ENCODE results near the gene PCSK6. TPM values are rescaled to one million over a fixed set of nuclear protein-coding genes. Genes with fewer than 3 reads are reported as not detected.

The PCSK6 gene
- total RNA-seq, 1 donor from 2014 or later = 1.9 TPM

DNA sequence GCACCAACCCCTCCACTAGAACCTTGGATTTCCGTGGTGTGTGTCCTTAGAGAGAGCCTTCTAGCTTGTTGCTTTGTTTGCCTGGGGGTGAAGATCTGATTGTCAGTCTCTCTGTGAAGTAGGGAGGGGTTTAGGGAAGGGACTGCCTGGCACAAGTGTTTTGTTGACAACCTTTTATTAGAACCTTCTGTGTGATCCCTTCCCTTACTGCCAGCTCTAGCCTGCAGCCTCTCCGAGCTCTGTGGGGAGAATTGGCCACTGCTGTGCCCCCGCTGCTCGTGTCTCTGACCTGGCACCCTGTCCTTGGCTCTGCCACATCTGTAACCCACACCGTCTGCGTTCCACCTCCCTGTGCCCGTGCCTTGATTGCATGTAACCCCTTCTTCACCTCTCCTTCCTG is 30.9 kb upstream of the PCSK6 start:
- Mint-ChIP-seq H3K27me3 (ENCODE audit: low read depth) (peaks cover 17% of the 10 kb centered on the region), H3K4me1 (ENCODE audit: low read depth) (peaks cover 6% of the 10 kb centered on the region), H3K4me3 (ENCODE audit: low read depth) (no peak overlapping the region), H3K36me3 (ENCODE audit: low read depth) (no peaks in the 10 kb centered on the region), H3K27ac (no peak overlapping the region), H3K9me3 (peaks cover 37% of the 10 kb centered on the region)
- peak; percentile 0 for DNase-seq (ENCODE audit: low spot score)
- intact Hi-C loops (cut with micrococcal nuclease) = no loop called here

DNA sequence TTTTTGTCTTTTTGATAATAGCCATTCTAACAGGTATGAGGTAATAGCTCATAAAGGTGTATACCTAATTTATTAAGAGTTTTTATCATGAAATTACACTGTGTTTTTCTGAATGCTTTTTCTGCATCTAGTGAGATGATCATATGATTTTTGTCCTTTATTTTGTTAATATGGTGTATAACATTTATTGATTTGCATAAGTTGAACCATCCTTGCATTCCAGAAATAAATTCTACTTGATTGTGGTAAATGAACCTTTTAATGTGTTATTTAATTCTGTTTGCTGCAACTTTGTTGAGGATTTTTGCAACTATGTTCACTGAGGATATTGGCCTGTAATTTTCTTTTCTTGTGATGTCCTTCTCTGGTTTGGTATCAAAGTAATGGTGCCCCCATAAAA is 28.0 kb upstream of the PCSK6 start:
- no peak for DNase-seq (ENCODE audit: low spot score)
- no peak overlapping the region for H3K4me3 Mint-ChIP-seq (ENCODE audit: low read depth)
- H3K9me3 Mint-ChIP-seq = peaks cover 42% of the 10 kb centered on the region
- H3K4me1 Mint-ChIP-seq (ENCODE audit: low read depth) = peaks cover 6% of the 10 kb centered on the region
- H3K36me3 Mint-ChIP-seq (ENCODE audit: low read depth) = no peaks in the 10 kb centered on the region
- peaks cover 15% of the 10 kb centered on the region for H3K27me3 Mint-ChIP-seq (ENCODE audit: low read depth)
- no peak overlapping the region for H3K27ac Mint-ChIP-seq
- intact Hi-C loops (cut with micrococcal nuclease) = no loop called here

DNA sequence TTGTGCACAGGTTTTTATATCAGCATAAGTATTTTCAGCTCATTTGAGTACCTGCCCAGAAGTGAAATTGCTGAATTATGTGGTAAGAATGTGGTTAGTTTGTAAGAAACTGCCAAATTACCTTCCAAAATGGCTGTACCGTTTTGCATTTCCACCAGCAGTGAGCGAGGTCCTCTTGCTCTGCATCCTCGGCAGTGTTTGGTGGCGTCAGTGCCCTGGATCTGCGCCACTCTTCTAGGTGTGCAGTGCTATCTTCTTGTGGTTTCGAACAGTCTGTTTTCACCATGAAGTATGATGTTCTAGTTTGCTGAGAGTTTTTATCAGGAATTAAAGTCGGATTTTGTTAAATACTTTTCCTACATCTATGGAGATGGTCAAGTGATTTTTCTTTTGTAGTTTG is 24.8 kb upstream of the PCSK6 start:
- Mint-ChIP-seq H3K36me3 (ENCODE audit: low read depth) (no peaks in the 10 kb centered on the region), H3K4me3 (ENCODE audit: low read depth) (no peak overlapping the region), H3K27ac (no peak overlapping the region), H3K9me3 (peaks cover 34% of the 10 kb centered on the region), H3K4me1 (ENCODE audit: low read depth) (no peaks in the 10 kb centered on the region), H3K27me3 (ENCODE audit: low read depth) (peaks cover 17% of the 10 kb centered on the region)
- peak; percentile 3 for DNase-seq (ENCODE audit: low spot score)
- intact Hi-C loops (cut with micrococcal nuclease) = no loop called here

DNA sequence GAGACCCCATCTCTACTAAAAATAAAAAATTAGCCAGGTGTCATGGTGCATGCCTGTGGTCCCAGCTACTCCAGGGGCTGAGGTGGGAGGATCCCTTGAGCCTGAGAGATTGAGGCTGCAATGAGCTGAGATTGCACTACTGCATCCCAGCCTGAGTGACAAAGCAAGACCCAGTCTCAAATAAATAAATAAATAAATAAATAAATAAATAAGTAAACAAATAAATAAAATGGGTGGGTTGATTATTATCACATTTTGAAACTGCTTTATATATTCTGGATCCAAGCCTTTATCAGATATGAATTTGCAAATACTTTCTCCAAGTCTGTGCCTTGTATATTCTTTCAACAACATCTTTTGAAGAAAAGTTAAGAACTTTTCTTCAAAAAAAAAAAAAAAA is 22.2 kb upstream of the PCSK6 start:
- Mint-ChIP-seq H3K27ac (no peak overlapping the region), H3K9me3 (peaks cover 16% of the 10 kb centered on the region), H3K27me3 (ENCODE audit: low read depth) (peaks cover 24% of the 10 kb centered on the region), H3K4me3 (ENCODE audit: low read depth) (no peak overlapping the region), H3K4me1 (ENCODE audit: low read depth) (no peaks in the 10 kb centered on the region), H3K36me3 (ENCODE audit: low read depth) (no peaks in the 10 kb centered on the region)
- no peak for DNase-seq (ENCODE audit: low spot score)
- intact Hi-C loops (cut with micrococcal nuclease) = no loop called here

DNA sequence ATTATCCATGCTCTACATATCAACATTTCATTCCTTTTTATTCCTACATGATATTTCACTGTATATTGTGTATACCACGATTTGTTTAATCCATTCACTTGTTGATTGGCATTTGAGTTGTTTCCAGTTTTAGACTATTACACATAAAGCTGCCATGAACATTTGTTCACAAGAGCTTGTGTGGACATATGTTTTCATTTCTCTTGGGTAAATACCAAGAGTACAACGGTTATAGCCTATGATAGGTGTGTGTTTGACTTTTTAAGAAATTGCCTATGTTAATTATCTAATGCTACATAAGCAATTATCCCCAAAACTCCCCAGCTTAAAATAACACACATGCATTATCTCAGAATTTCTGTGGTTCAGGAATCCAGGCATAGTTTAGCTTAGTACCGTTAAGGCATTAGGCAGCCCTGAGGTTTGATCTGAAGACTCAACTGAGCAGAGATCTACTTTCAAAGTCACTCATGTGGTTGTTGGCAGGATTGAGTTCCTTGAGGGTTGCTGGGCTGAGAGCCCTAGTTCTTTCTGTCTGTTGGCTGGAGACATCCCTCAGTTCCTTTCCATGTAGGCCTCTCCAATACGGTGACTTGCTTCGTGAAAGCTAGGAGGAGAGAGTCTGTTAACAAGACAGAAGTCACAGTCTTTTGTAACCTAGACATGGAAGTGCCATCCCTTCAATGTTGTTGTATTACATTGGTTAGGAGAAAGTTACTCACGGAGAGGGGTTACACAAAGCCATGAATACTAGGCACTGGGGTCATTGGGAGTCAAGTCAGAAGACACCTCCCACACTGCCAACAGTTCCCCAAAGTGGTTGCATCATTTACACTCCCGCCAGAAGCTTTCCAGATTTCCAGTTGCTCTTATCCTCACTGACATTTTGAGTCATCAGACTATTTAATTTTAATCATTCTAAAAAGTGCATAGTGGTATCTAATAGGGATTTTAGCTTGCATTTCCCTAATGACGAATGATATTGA is 21.0 kb upstream of the PCSK6 start:
- no peak for DNase-seq (ENCODE audit: low spot score)
- no peaks in the 10 kb centered on the region for H3K4me1 Mint-ChIP-seq (ENCODE audit: low read depth)
- H3K9me3 Mint-ChIP-seq = peaks cover 6% of the 10 kb centered on the region

DNA sequence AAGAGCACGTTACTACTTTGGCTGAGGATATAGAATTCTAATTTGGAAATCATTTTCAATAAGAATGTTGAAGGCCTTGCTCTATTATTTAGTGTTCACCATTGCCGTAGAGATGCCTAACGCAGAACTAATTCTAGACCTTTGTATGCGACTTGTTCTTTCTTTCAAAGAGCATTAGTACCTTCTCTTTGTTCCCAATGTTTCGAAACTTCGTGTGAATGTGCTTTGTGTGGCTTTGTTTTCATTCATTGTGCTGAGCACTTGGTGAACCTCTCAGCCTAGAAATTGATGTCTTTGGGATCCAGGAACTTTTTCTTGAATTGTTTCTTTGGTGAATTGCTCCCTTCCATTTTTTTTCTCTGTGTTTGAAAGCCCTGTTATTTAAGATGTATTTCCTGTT is 19.8 kb upstream of the PCSK6 start:
- no peak overlapping the region for H3K27ac Mint-ChIP-seq
- no peak for DNase-seq (ENCODE audit: low spot score)
- no peak overlapping the region for H3K4me3 Mint-ChIP-seq (ENCODE audit: low read depth)
- no peaks in the 10 kb centered on the region for H3K36me3 Mint-ChIP-seq (ENCODE audit: low read depth)
- peaks cover 24% of the 10 kb centered on the region for H3K27me3 Mint-ChIP-seq (ENCODE audit: low read depth)
- intact Hi-C loops (cut with micrococcal nuclease) = no loop called here
- no peaks in the 10 kb centered on the region for H3K9me3 Mint-ChIP-seq
- no peaks in the 10 kb centered on the region for H3K4me1 Mint-ChIP-seq (ENCODE audit: low read depth)

More for the DNA sequence above, 21.0 kb upstream of the PCSK6 start:
- intact Hi-C loops (cut with micrococcal nuclease) = no loop called here
- H3K27ac Mint-ChIP-seq = no peak overlapping the region
- H3K27me3 Mint-ChIP-seq (ENCODE audit: low read depth) = peaks cover 24% of the 10 kb centered on the region
- no peaks in the 10 kb centered on the region for H3K36me3 Mint-ChIP-seq (ENCODE audit: low read depth)
- H3K4me3 Mint-ChIP-seq (ENCODE audit: low read depth) = no peak overlapping the region

DNA sequence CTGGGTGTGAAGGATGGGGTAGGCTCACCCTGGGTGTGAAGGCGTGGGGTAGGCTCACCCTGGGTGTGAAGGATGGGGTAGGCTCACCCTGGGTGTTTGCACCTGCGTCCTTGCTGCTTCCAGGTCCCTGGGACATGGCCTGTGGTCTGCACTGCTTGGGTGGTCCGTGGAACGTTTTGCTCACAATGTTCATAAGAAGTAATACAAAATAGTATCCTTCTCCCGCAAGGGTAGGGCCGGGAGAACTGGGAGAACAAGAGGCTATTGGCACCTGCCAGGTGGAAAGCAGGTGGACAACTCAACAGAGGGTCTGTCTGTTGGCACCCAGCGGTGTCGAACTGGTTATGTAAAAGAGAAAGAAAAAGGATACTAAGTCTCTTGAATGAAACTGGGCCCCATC is 17.0 kb upstream of the PCSK6 start:
- intact Hi-C loops (cut with micrococcal nuclease) = no loop called here
- Mint-ChIP-seq H3K4me1 (ENCODE audit: low read depth) (peaks cover 1% of the 10 kb centered on the region), H3K4me3 (ENCODE audit: low read depth) (no peak overlapping the region), H3K9me3 (no peaks in the 10 kb centered on the region), H3K27ac (no peak overlapping the region), H3K27me3 (ENCODE audit: low read depth) (peaks cover 23% of the 10 kb centered on the region), H3K36me3 (ENCODE audit: low read depth) (no peaks in the 10 kb centered on the region)
- no peak for DNase-seq (ENCODE audit: low spot score)

DNA sequence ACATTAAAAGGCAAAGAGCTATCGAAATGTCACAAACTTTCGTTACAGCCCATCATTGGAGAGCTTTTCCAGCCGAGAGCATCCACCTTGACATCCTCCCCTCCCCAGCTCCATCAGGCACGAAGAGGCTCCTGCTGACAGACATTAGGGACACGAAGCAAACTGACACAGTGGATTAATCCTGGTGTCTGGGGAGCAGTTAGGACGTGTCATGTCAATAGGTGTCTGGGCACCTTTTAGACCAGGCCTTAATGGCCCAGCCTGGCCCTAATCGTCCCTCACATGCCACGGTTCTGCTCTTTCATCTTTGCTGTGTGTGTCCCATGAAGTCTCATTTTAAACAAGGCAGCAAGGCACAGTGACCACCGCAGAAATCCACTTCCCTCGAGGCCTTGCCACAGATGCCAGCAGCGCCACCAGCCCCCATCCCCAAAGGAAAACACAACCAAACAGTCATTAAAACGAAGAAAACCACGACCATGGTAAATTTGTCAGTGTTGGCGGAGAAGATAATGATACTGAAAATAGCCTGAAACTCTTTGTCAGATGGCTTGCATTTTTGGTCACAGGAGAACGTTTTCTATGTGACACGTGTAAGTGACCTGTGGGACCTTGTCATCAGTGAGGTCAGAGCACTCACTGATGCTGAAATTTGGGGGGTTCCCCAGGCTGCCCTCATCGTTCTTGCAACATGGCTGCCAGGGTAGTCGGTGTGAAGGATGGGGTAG is 16.3 kb upstream of the PCSK6 start:
- H3K27me3 Mint-ChIP-seq (ENCODE audit: low read depth) = peaks cover 22% of the 10 kb centered on the region
- no peak for DNase-seq (ENCODE audit: low spot score)

DNA sequence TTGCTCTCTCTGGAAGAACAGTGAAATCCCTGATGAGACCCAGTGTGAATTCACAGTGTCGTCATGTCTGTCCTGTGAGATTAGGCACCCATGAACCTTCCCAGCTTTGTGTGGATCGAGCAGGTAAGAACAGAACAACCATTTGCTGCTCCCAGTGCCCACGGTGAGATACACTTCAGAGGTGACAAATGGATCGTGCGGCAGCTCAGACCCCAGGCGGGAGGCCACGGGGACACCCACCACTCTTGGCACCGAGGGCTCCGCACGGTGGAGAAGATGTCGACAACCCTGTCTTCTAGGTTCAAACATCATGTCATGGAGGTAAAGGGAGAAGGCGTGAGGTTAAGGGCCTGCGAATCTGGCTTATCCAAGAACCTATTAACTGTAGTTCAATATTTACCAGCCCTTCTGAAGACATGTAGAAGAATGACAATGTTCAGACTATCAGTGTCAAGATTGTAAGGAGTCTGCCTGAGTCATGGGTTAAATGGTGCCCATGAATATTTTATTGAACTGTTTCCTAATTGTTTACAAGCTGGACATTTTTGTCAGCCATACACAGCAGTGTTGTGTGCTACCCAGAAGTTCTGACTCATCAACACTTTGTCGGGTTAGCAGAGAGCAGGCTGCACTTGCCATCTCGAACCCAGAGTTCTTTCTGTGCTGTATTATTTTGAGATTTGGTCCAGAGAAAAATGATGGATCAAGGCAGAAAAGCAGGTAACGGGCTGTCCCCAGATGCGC is 15.5 kb upstream of the PCSK6 start:
- H3K4me3 Mint-ChIP-seq (ENCODE audit: low read depth) = no peak overlapping the region
- peaks cover 16% of the 10 kb centered on the region for H3K27me3 Mint-ChIP-seq (ENCODE audit: low read depth)
- no peaks in the 10 kb centered on the region for H3K9me3 Mint-ChIP-seq
- intact Hi-C loops (cut with micrococcal nuclease) = no loop called here
- peaks cover 15% of the 10 kb centered on the region for H3K4me1 Mint-ChIP-seq (ENCODE audit: low read depth)
- no peaks in the 10 kb centered on the region for H3K36me3 Mint-ChIP-seq (ENCODE audit: low read depth)
- H3K27ac Mint-ChIP-seq = no peak overlapping the region
- DNase-seq (ENCODE audit: low spot score) = no peak

More for the DNA sequence above, 16.3 kb upstream of the PCSK6 start:
- intact Hi-C loops (cut with micrococcal nuclease) = no loop called here
- no peaks in the 10 kb centered on the region for H3K36me3 Mint-ChIP-seq (ENCODE audit: low read depth)
- no peak overlapping the region for H3K27ac Mint-ChIP-seq
- no peaks in the 10 kb centered on the region for H3K9me3 Mint-ChIP-seq
- H3K4me3 Mint-ChIP-seq (ENCODE audit: low read depth) = no peak overlapping the region
- H3K4me1 Mint-ChIP-seq (ENCODE audit: low read depth) = peaks cover 8% of the 10 kb centered on the region

DNA sequence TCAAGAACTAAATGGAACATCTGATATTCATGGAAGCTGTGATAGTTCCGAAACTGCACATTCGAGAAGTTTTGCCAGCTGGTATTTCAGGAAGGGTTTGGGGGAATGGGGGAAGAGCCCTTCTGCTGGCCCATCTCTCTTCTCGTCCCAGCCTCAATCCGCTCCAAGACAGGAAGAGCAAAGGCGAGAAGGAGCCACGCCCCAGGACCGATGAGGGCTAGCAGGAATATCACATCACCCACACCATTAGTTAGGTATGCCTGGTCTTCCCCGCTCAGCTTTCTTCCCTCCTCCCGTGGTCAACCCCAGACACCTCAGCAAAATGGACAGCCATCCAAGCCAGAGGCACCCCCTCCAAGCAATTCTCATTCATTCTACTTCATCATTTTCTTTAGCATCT is 14.9 kb upstream of the PCSK6 start:
- Mint-ChIP-seq H3K27ac (no peak overlapping the region), H3K36me3 (ENCODE audit: low read depth) (no peaks in the 10 kb centered on the region), H3K9me3 (no peaks in the 10 kb centered on the region), H3K4me3 (ENCODE audit: low read depth) (no peak overlapping the region), H3K27me3 (ENCODE audit: low read depth) (peaks cover 14% of the 10 kb centered on the region), H3K4me1 (ENCODE audit: low read depth) (peaks cover 17% of the 10 kb centered on the region)
- no peak for DNase-seq (ENCODE audit: low spot score)
- intact Hi-C loops (cut with micrococcal nuclease) = no loop called here

DNA sequence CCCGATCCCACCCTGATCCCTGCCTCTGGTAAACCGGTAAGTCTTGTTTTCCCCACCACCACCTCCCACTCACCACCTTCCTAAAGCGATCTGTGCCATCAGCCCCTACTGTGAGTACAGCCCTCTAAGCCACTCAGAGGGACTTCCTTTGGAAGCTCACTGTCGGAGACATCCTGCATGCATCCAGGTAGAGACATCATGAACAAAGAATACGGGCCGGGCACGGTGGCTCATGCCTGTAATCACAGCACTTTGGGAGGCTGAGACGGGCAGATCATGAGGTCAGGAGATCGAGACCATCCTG is 13.7 kb upstream of the PCSK6 start:
- H3K27ac Mint-ChIP-seq = no peak overlapping the region
- H3K27me3 Mint-ChIP-seq (ENCODE audit: low read depth) = peaks cover 11% of the 10 kb centered on the region
- intact Hi-C loops (cut with micrococcal nuclease) = no loop called here
- H3K4me1 Mint-ChIP-seq (ENCODE audit: low read depth) = peaks cover 17% of the 10 kb centered on the region
- no peak for DNase-seq (ENCODE audit: low spot score)
- no peak overlapping the region for H3K4me3 Mint-ChIP-seq (ENCODE audit: low read depth)
- H3K36me3 Mint-ChIP-seq (ENCODE audit: low read depth) = no peaks in the 10 kb centered on the region
- no peaks in the 10 kb centered on the region for H3K9me3 Mint-ChIP-seq

DNA sequence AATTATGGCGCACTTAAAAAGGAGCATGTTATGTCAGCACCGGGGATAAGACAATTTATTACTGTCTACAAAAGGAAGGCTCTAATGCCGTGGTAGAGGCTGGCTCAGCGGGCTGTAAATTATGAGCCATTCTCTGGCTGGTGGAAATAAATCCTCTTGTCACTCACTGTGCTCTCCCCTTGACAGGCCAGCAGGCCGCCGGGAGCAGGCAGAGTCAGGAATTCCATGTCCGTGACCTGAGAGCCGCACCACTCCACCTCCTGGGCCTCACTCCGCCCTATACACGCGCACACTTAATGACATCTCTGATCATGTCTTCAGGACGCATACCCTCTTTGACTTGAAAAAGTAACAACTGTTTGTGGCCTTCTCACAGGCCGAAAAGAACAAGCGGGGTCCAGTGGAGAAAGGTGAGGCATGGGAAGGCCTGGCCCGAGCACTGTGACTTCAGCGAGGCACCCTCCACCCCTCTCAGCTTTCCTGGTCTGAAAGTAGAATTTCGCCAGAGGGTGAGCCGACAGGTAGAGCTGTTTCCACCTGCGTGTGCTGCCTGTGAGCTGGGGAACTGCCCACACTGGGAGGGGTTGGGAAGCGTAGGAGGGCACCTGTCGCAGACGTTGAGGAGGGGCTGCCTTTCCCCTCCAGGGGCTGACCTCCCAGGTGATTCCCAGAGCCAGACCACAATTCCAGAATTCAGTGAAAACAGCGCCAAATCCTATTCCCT is 13.2 kb upstream of the PCSK6 start:
- Mint-ChIP-seq H3K9me3 (no peaks in the 10 kb centered on the region), H3K36me3 (ENCODE audit: low read depth) (no peaks in the 10 kb centered on the region), H3K27ac (no peak overlapping the region), H3K4me1 (ENCODE audit: low read depth) (peaks cover 21% of the 10 kb centered on the region), H3K27me3 (ENCODE audit: low read depth) (peaks cover 14% of the 10 kb centered on the region), H3K4me3 (ENCODE audit: low read depth) (no peak overlapping the region)
- DNase-seq (ENCODE audit: low spot score) = no peak
- intact Hi-C loops (cut with micrococcal nuclease) = no loop called here
